HG02759 (cell line): ENCODE data around the gene PPP1R14B.

Experiments used
- ATAC-seq: cut with Tn5 transposase; IDR thresholded peaks from one replicate; pipeline ENCODE4 v1.9.1; 2021; ENCODE audit warnings: mild to moderate bottlenecking, moderate library complexity; ENCODE audit not compliant: unreplicated experiment

PPP1R14B gene

GRCh38 chr11:64262271-64263002 is 15.7 kb upstream of the PPP1R14B start:
- no peak for ATAC-seq

GRCh38 chr11:64261556-64262080 is 14.9 kb upstream of the PPP1R14B start:
- no peak for ATAC-seq

GRCh38 chr11:64260147-64260708 is 13.5 kb upstream of the PPP1R14B start:
- ATAC-seq, result no peak

- no peak for ATAC-seq
Observed at GRCh38 chr11:64259533-64260067, 12.9 kb upstream of the PPP1R14B start.

- no peak for ATAC-seq
Observed at GRCh38 chr11:64258946-64259532, 12.3 kb upstream of the PPP1R14B start.

- ATAC-seq, result no peak
Observed at GRCh38 chr11:64258356-64258755, 11.6 kb upstream of the PPP1R14B start.

- ATAC-seq, result no peak
Observed at GRCh38 chr11:64256300-64256699, 9.6 kb upstream of the PPP1R14B start.

GRCh38 chr11:64255135-64256128 is 8.7 kb upstream of the PPP1R14B start:
- ATAC-seq, result no peak

GRCh38 chr11:64254326-64254725 is 7.6 kb upstream of the PPP1R14B start:
- no peak for ATAC-seq

- ATAC-seq, result no peak
Observed at GRCh38 chr11:64253481-64253880, 6.7 kb upstream of the PPP1R14B start.

- ATAC-seq, result no peak
Observed at GRCh38 chr11:64253043-64253442, 6.3 kb upstream of the PPP1R14B start.

- ATAC-seq, result no peak
Observed at GRCh38 chr11:64252003-64252872, 5.5 kb upstream of the PPP1R14B start.

- ATAC-seq, result no peak
Observed at GRCh38 chr11:64251753-64252002, 4.9 kb upstream of the PPP1R14B start.

GRCh38 chr11:64251016-64251752 is 4.4 kb upstream of the PPP1R14B start, which contains the start of gene PLCB3:
Gene PLCB3 (plus strand): TSS chr11:64251530. CDS start chr11:64251650, 120 bp downstream.
- peak; percentile 44 for ATAC-seq

- no peak for ATAC-seq
Observed at GRCh38 chr11:64250415-64251015, 3.8 kb upstream of the PPP1R14B start.

GRCh38 chr11:64249563-64250414 is 3.0 kb upstream of the PPP1R14B start:
- ATAC-seq, result no peak

- no peak for ATAC-seq
Observed at GRCh38 chr11:64249038-64249437, 2.3 kb upstream of the PPP1R14B start.

- no peak for ATAC-seq
Observed at GRCh38 chr11:64248578-64248977, 1.8 kb upstream of the PPP1R14B start.
